NCI-H1930 (cell line): ENCODE data around the gene FAM181A.

Experiments
- DNase-seq, 2 experiments: peaks; one replicate each; lab custom pipeline; 2025; lab: John Stamatoyannopoulos, UW

Gene FAM181A

GRCh38 chr14:93962701-93963601 lies 35.8 kb downstream of the FAM181A start:
- no peak for DNase-seq

GRCh38 chr14:93963692-93964091 lies 36.5 kb downstream of the FAM181A start:
- no peak for DNase-seq

GRCh38 chr14:93964281-93964680 lies 37.1 kb downstream of the FAM181A start:
- no peak for DNase-seq

DNA sequence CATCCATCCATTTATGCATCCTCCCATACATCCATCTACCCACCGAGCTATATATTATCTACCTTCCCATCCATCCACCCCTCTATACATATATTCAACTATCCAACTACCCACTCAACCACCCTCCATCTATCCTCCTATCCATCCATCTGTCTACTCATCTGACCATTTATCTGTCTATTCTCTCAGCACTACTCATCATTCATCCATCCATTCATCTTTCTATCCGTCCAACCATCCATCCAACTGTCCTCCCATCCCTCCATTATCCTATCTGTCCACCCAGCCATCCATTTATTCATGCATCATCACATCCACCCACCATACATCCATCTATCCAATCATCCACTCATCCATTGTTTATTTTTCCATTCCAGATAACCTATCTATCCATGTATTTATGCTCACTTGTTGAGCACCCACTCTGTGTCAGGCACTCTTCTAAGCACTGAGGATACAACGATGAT lies 37.7 kb downstream of the FAM181A start:
- DNase-seq, result no peak

- no peak for DNase-seq
Observed at GRCh38 chr14:93965287-93965821, 38.2 kb downstream of the FAM181A start.

DNA sequence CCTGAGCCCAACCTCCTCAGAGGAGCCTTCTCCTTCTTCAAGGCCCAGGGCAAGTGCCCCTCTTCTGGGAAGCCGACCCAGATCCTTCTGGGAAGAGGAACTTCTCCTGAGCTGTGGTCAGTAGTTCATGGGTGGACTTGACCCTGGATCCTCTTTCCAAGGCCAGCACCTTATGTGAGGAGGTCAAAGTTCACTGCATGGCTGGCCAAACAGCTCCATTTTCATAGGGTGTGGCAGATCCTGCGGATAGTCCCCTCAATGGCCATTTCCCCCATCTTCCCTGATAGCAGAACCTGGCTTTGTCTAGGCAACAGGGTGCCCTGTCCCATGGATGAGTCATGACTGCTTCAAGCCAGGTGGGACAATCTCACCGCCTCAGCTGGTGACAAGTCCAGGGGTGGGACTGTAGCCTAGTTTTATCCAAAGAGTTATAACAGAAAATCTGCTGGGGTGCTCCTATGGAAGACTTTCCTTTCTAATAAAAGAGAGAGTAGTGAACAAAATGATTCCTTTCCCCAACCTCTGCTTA lies 38.9 kb downstream of the FAM181A start:
- no peak for DNase-seq

GRCh38 chr14:93967637-93968250 lies 40.6 kb downstream of the FAM181A start:
- DNase-seq, result no peak

DNA sequence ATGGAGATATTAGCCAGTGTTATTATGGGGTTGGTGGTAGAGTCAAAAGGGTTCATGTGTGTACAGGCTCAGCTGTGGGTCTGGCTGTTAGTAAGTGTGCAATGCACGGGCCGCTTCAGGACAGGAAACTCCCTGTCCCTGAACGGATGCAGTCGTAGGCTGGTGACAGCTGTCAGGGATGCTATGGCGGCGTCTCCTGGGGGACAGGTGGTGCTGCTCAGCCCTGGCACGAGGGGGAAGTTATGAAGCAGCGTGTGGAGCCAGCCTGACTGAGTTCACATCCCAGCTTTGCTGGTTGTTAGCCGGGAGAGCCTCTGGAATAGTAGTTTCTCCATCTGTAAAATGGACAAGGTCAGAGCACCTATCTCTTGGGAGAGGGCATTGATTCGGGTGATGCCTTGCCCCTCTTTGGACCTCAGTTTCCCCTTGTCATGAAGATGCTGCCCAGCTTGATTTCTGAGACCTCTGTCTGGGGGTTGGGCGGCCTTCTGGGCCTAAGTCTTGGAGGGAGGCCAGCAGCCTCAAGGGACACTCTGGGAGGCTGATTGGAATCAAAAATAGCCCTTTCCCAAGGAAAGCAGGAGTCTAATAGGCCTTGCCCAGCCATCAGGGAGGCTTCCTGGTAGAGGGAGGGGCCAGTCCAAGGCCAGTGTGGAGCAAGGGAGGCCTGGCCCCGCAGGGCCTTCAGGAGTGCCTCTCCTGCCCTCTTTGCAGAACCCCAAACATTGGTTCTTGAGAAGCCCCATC lies 42.1 kb downstream of the FAM181A start:
- DNase-seq, result no peak

- DNase-seq, result no peak
Observed at GRCh38 chr14:93970585-93970964, 43.4 kb downstream of the FAM181A start.

GRCh38 chr14:93970965-93971634 lies 44.0 kb downstream of the FAM181A start:
- DNase-seq, result no peak

DNA sequence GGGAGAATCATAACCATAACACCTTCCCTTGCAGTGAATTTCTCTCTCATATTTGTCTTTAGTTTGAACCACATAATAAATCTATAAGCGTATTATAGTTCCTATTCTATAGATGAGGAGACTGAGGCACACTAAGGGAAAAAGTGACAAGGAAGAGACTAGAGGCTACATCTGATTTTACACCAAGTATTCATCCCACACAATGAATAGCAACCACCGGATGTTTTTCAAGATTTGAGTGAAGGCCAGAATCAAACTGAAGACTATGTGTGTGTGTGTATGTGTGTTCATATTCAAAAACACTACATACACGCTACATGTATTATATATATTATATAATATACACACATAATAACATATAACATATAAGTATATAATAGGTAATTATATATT lies 44.5 kb downstream of the FAM181A start:
- DNase-seq, result no peak

- no peak for DNase-seq
Observed at GRCh38 chr14:93972618-93973205, 45.6 kb downstream of the FAM181A start.

DNA sequence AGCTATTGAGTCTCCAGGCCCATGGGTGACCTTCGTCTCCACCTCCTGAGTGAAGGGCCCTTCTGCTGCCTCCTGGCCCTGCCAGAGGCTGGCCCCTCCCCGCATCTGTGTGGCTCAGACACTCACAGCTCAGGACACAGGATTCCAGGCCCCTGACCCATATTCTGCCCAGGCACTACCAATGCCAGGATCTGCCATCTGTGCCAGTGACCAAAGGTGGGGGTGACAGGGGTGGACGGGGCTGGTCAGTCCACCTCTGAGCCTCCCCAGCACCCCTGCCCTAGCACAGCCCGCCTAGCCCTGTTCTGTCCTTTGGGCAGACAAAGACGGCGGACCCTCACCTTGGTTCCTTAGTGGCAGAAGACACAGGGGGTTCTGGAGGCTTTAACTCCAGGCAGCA lies 46.5 kb downstream of the FAM181A start:
- no peak for DNase-seq

GRCh38 chr14:93974299-93974698 lies 47.2 kb downstream of the FAM181A start:
- DNase-seq, result no peak

DNA sequence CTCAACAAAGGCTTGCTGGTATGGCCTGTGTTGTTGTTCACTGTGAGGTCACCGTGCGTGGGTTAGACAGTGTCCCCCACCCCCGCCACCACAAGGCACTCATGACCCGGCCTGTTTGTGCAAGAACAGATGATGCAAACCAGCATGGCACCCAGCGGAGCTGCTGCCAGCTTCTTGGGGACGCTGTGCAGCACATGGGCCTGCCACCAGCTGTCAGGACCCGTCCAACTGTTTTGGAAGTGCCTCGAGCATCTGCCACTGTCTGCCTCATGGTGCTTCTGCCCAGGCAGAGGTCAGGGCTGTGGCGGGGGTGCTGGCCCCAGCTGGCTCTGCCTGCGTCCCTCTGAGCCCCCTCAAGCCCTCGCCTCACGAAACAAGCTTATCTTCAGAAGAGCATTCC lies 47.7 kb downstream of the FAM181A start:
- no peak for DNase-seq

- no peak for DNase-seq
Observed at GRCh38 chr14:93975791-93976476, 48.8 kb downstream of the FAM181A start.

DNA sequence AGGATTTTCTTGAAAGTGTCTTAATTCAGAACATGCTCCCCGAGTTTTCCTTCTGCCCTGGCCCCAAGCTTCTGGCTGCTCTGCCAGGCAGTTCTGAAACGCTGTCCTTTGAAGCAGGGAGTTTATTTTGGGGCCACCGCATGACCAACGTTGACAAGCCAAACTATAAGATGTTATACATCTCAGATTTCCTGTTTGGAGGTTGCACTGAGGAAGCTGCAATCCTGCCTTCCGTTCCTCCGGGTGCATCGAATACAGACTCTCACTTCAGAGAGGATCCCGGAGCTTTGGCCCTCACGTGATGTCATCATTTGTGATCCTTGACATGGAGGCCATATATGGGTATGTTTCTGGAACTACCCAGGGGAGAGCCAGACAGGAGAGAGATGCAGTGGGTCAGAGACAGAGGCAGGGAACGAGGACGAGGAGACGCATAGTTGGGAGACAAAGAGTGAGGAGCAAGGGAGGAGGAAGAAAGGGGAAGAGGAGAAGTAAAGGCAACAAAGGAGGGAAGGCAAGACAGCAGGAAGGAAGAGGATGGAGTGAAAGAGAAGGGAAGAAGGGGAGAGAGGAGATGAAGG lies 49.4 kb downstream of the FAM181A start, which contains the start of gene ASB2:
ASB2 (minus strand) TSS at position 94 of the 581 bp plus-strand sequence. CDS start 12,031 bp downstream, outside the sequence.
- DNase-seq, result no peak

DNA sequence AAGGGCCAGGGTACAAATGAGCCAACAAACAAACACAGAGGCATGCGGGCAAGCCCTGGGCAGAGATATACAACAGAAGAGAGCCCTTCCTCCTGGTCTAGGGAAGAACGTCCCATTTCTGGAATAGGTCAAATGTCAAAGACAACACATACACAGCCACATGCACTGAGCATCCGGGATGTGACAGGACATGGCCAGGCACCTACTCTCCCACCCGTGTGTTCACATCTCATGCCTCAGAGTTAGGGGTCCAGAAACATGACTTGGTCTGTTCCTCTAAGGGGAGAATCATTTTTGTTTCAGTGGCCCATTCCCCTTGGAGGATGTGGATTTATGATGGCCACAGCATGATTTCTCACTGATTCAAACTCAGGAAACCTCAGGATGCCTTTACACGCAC lies 50.0 kb downstream of the FAM181A start:
- no peak for DNase-seq

- no peak for DNase-seq
Observed at GRCh38 chr14:93977790-93978581, 50.8 kb downstream of the FAM181A start.
